Pancreas (tissue), 10 donors: ENCODE data around the gene EPHA5. TPM values are rescaled to one million over a fixed set of nuclear protein-coding genes. Genes with fewer than 3 reads are reported as not detected.

Source experiments
- ATAC-seq, 4 donors: fragments of 200-7000 bp; cut with Tn5 transposase; one replicate each; pipeline versions ENCODE4 v1.8.0 to v1.9.1; 2020; ENCODE audit warnings: mild to moderate bottlenecking in 4 of 4, moderate library complexity in 4 of 4
- DNase-seq, 6 donors: peaks; one replicate each; pipeline ENCODE4 v3.0.0-alpha.2; 2020
- FAIRE-seq: peaks from 2 replicates; lab custom pipeline; 2012; peaks lifted over from hg19 to GRCh38; lab: Jason Lieb, UNC
- H3K27ac ChIP-seq, 4 donors: fragments of 200-600 bp; sonication (generic); 1 replicate in 3 of 4; 2 replicates in 1 of 4; pipeline versions ENCODE4 v1.5.0 to v1.8.0; 2020
- H3K27me3 ChIP-seq, 4 donors: fragments of 200-600 bp; one replicate each; pipeline ENCODE4 v1.8.0; 2021
- H3K36me3 ChIP-seq, 3 donors: fragments of 200-600 bp; sonication (generic) in 1 of 3; one replicate each; pipeline versions ENCODE4 v1.5.0 to v1.8.0; 2020 to 2021
- H3K4me1 ChIP-seq, 3 donors: fragments of 200-600 bp; one replicate each; pipeline ENCODE4 v1.8.0; 2021
- H3K4me3 ChIP-seq, 4 donors: fragments of 200-600 bp; sonication (generic) in 2 of 4; one replicate each; pipeline versions ENCODE4 v1.5.0 to v1.8.0; 2020 to 2021
- H3K9me3 ChIP-seq, 4 donors: fragments of 200-600 bp; one replicate each; pipeline ENCODE4 v1.8.0; 2021
- WGBS, 2 donors: extraction: QIAGEN DNeasy Blood & Tissue Kit; methylation state at CpG; one replicate each; pipeline ENCODE4 v1.1.7; 2013; 5-methylcytosine and 5-hydroxymethylcytosine counted together
- intact Hi-C, 3 donors: fragments of 100-400 bp; cut with DNase I; formaldehyde crosslinking; loops; one replicate each; pipeline versions ENCODE4 v1.11.1 to v1.14.2; 2022
- polyA plus RNA-seq, 2 donors: library from polyadenylated mRNA; stranded (reverse); fragments of 200-250 nt; gene quantifications; one replicate each; pipeline ENCODE4 v1.2.3, GENCODE V29; 2013
- total RNA-seq, 6 donors: library from RNA; stranded (reverse); fragmentation: NEBNext Ultra II Directional in 4 of 6; extraction: Animal tissue kit (Norgen Biotek cat#: 25700) in 4 of 6; gene quantifications; one replicate each; pipeline versions ENCODE4 v1.2.1 to v1.2.4, GENCODE V29; 2021 to 2023
- TF ChIP-seq, protein P1 (sequence below), 4 donors: fragments of 200-600 bp; sonication (generic) in 3 of 4; IDR thresholded peaks; one replicate each; pipeline versions ENCODE4 v1.5.0 to v1.8.0; 2021; ENCODE audit warnings: antibody characterized with exemption in 4 of 4
- donor health status: healthy with polysubstance abuse.
- donor health status: DM: no; HTN: no; CAD: no; lungs with moderate emphysema.
- donor health status: DM: no; HTN: no; CAD: no.
- donor health status: control.
- donor health status: control.
- donor health status: Bipolar disorder and iron deficiency.
- donor health status: DM: yes; HTN: yes; CAD: no.
- donor health status: DM: no; HTN: no; CAD: no.
- donor health status: DM: no; HTN: no; CAD: no.
- donor health status: DM: yes; HTN: yes; CAD: no.

EPHA5 gene
- total and polyA plus RNA-seq, 8 donors = under 0.01 to 0.12 TPM; not detected in 6

DNA sequence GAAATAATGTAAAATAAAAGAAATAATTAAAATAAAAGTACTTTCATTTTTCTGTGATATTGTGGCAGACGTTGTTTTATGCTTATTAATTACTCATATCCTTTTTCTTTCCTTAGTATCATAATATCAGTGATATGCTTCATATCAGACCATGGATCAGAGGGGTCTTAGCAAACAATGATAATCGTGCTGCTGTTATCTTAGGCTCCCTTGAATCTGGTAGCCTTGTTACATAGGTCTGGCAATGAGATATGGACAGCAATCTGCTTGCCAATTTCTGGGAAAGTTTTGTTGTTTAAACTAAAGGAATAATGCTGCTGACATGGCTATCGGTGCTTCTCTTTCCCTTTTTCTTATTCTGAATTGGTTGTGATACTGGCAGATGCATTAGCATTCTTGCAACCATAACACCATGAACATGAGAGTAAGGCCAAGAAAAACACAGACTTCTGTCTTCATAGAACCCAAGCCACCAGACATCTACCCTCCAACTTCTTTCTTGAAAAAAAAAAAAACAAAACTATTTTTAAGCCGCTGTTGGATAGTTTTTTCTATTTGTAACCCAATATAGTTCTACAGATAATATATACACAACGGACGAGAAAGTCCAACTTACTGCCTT lies 16.4 kb downstream of the EPHA5 start:
- Histone ChIP-seq H3K36me3 (no peaks in the 10 kb centered on the region), H3K27ac (no peak overlapping the region), H3K9me3 (no peaks in the 10 kb centered on the region), H3K4me1 (no peaks in the 10 kb centered on the region), H3K27me3 (no peaks in the 10 kb centered on the region), H3K4me3 (no peak overlapping the region)
- WGBS, 2 donors = 70 to 73% methylated on average over 6 of the region's 6 CpGs
- no peak for DNase-seq
- intact Hi-C loops = no loop called here
- FAIRE-seq = no peak
- no peak for ATAC-seq
- TF ChIP-seq, protein P1, sequence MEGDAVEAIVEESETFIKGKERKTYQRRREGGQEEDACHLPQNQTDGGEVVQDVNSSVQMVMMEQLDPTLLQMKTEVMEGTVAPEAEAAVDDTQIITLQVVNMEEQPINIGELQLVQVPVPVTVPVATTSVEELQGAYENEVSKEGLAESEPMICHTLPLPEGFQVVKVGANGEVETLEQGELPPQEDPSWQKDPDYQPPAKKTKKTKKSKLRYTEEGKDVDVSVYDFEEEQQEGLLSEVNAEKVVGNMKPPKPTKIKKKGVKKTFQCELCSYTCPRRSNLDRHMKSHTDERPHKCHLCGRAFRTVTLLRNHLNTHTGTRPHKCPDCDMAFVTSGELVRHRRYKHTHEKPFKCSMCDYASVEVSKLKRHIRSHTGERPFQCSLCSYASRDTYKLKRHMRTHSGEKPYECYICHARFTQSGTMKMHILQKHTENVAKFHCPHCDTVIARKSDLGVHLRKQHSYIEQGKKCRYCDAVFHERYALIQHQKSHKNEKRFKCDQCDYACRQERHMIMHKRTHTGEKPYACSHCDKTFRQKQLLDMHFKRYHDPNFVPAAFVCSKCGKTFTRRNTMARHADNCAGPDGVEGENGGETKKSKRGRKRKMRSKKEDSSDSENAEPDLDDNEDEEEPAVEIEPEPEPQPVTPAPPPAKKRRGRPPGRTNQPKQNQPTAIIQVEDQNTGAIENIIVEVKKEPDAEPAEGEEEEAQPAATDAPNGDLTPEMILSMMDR (IDR thresholded peaks at IDR 0.05) = no peak

DNA sequence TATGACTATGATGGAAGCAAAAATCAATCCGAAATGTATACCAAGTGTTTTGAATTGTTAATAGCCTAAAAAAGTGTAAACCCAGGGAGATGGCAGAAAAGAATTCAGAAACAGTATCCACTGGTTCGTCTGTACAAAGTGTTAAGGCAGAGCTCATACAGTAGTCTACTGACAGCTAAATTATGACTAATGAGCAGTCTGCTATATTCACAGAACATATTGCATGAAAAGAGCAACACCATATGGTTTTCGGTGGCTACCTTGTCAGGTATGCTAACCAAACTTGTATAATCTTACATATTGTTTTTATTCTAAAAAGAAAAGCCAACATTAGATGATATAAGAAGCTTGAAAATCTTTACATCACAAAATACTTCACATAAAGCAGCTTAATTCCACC lies 18.5 kb downstream of the EPHA5 start:
- ATAC-seq (no peak), DNase-seq (no peak), FAIRE-seq (no peak)
- Histone ChIP-seq H3K4me1 (no peaks in the 10 kb centered on the region), H3K9me3 (no peaks in the 10 kb centered on the region), H3K4me3 (no peak overlapping the region), H3K27me3 (no peaks in the 10 kb centered on the region), H3K27ac (no peak overlapping the region), H3K36me3 (no peaks in the 10 kb centered on the region)
- TF ChIP-seq, protein P1 (IDR thresholded peaks at IDR 0.05) = no peak
- 69 to 70% methylated on average over 3 of the region's 3 CpGs for WGBS, 2 donors
- intact Hi-C loops = no loop called here

DNA sequence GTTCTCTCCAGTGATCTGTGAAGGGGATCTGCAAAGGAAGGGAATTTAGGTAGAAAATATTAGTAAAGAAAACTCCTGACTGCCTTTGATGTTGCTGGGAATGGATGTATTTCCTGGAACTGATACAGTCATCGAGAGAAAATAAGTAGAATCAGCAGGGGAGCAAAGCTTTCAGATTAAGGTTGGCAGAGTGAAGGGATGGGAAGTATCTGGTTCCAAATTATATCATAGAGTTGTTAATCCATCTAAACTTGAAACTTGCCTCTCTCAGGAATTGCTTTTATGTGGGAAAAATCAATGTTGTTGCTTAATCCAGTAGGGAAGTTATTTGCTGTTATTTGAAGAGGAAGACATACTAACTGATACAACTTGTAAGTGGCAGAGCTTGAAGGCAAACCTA lies 19.3 kb downstream of the EPHA5 start:
- TF ChIP-seq, protein P1 (IDR thresholded peaks at IDR 0.05) = no peak
- Histone ChIP-seq H3K4me1 (no peaks in the 10 kb centered on the region), H3K4me3 (no peak overlapping the region), H3K36me3 (no peaks in the 10 kb centered on the region), H3K27me3 (no peaks in the 10 kb centered on the region), H3K27ac (no peak overlapping the region), H3K9me3 (no peaks in the 10 kb centered on the region)
- WGBS, 2 donors = 54 to 56% methylated on average over 1 of the region's 1 CpG
- DNase-seq = no peak
- intact Hi-C loops = no loop called here
- ATAC-seq = no peak
- FAIRE-seq = no peak

DNA sequence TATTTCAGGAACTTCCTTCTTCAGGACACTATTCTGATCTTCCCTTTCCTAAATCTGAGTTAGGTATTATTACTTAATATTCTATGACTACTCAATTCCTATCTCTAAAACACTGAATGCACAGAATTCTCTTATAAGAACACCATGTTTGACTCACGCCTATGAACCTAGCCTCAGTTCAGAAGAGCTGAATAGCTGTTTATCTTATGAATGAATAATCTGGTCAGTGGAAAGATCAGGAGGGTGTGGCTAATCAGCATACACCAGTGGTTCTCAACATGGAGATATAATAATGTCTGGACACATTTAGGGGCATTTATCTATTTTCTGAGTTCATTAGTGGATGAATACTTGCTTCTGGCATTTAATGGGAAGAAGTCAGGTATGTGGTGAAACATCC lies 24.2 kb downstream of the EPHA5 start:
- no peak for ATAC-seq
- intact Hi-C loops = no loop called here
- Histone ChIP-seq H3K27ac (no peak overlapping the region), H3K9me3 (no peaks in the 10 kb centered on the region), H3K4me3 (no peak overlapping the region), H3K36me3 (no peaks in the 10 kb centered on the region), H3K27me3 (no peaks in the 10 kb centered on the region), H3K4me1 (no peaks in the 10 kb centered on the region)
- DNase-seq = no peak
- TF ChIP-seq, protein P1 (IDR thresholded peaks at IDR 0.05) = no peak
- no peak for FAIRE-seq
- WGBS, 2 donors = 82 to 95% methylated on average over 1 of the region's 1 CpG

DNA sequence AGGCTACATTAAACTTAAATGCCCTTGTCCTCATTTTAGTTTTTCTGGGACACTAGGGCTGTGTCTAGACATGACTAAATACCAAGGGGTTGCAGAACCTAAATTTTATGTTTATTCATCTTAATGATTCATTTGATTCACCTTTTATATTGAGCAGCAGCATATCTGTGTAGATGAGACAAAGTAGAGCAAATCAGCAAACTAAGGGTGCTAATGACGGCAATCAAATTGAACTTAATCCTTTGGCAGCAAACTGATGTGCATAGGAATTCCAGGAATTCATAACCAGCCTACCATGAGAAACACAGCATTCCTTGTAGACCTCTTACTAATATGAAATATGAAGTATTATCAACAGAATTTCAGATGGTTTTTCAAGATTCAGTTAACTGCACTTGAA lies 25.1 kb downstream of the EPHA5 start:
- H3K27me3 ChIP-seq = no peaks in the 10 kb centered on the region
- H3K9me3 ChIP-seq = no peaks in the 10 kb centered on the region
- H3K36me3 ChIP-seq = no peaks in the 10 kb centered on the region
- no peak overlapping the region for H3K27ac ChIP-seq
- FAIRE-seq (no peak), DNase-seq (no peak), ATAC-seq (no peak)
- H3K4me3 ChIP-seq = no peak overlapping the region
- intact Hi-C loops = no loop called here
- TF ChIP-seq, protein P1 (IDR thresholded peaks at IDR 0.05) = no peak
- no peaks in the 10 kb centered on the region for H3K4me1 ChIP-seq
- 46 to 60% methylated on average over 1 of the region's 1 CpG for WGBS, 2 donors
